HEK293 (cell line): ENCODE data around the gene PHF10.

Source experiments
- CTCF ChIA-PET: fragments of 350-600 bp; formaldehyde crosslinking; extraction: SDS; loops from one replicate; lab custom pipeline; 2021; ENCODE audit warnings: antibody characterized with exemption; lab: Yijun Ruan, JAX
- POLR2A ChIA-PET: fragments of 300-600 bp; formaldehyde crosslinking; extraction: SDS; loops from one replicate; lab custom pipeline; 2020; ENCODE audit warnings: antibody characterized with exemption, inconsistent platforms; lab: Yijun Ruan, JAX
- H3K27ac ChIP-seq: fragments of 200-500 bp; sonication (Bioruptor generic); 2 replicates; pipeline ENCODE4 v1.5.1; 2014; ENCODE audit warnings: low read depth, low read length, control low read depth, inconsistent platforms; ENCODE audit errors: extremely low read depth
- H3K36me3 ChIP-seq, 2 experiments: fragments of 200-500 bp in 1 of 2; sonication (Bioruptor generic) in 1 of 2; 1 replicate in 1 of 2; 2 replicates in 1 of 2; pipeline ENCODE4 v1.5.1; 2014 to 2017; ENCODE audit warnings: inconsistent platforms in 2 of 2, low read length in 2 of 2; ENCODE audit not compliant: control insufficient read depth in 2 of 2, insufficient read depth in 1 of 2
- H3K4me1 ChIP-seq: fragments of 200-500 bp; sonication (Bioruptor generic); 2 replicates; pipeline ENCODE4 v1.5.1; 2014; ENCODE audit warnings: mild to moderate bottlenecking, low read length, inconsistent platforms; ENCODE audit not compliant: control insufficient read depth, insufficient read depth
- H3K4me3 ChIP-seq: 2 replicates; pipeline ENCODE4 v1.5.1; 2011; ENCODE audit warnings: low read depth, mild to moderate bottlenecking, control low read depth, low read length, moderate library complexity
- H3K9me3 ChIP-seq: fragments of 200-500 bp; sonication (Bioruptor generic); 2 replicates; pipeline ENCODE4 v1.5.1; 2014; ENCODE audit warnings: low read depth, low read length, inconsistent platforms; ENCODE audit not compliant: control insufficient read depth, insufficient read depth
- EGR2 ChIP-seq: fragments of 450-650 bp; formaldehyde crosslinking; IDR thresholded peaks from 2 replicates; pipeline ENCODE4 v1.5.1; 2016; ENCODE audit warnings: low read depth, missing biosample characterization, missing genetic modification characterization
- GFI1B ChIP-seq: fragments of 450-650 bp; formaldehyde crosslinking; IDR thresholded peaks from 2 replicates; pipeline ENCODE4 v1.5.1; 2016; ENCODE audit warnings: missing biosample characterization, missing genetic modification characterization
- GLIS2 ChIP-seq: fragments of 450-650 bp; formaldehyde crosslinking; IDR thresholded peaks from 2 replicates; pipeline ENCODE4 v1.5.1; 2016; ENCODE audit warnings: missing biosample characterization, missing genetic modification characterization
- KLF10 ChIP-seq: fragments of 450-650 bp; IDR thresholded peaks from 2 replicates; pipeline ENCODE4 v1.5.1; 2018; ENCODE audit warnings: missing biosample characterization, mild to moderate bottlenecking, missing genetic modification characterization
- KLF16 ChIP-seq: fragments of 450-650 bp; formaldehyde crosslinking; IDR thresholded peaks from 2 replicates; pipeline ENCODE4 v1.5.1; 2017; ENCODE audit warnings: missing biosample characterization, missing genetic modification characterization
- KLF8 ChIP-seq: fragments of 450-650 bp; formaldehyde crosslinking; IDR thresholded peaks from 2 replicates; pipeline ENCODE4 v1.5.1; 2016; ENCODE audit warnings: missing biosample characterization, missing genetic modification characterization
- PBX3 ChIP-seq: sonication (generic); formaldehyde crosslinking; IDR thresholded peaks from 2 replicates; pipeline ENCODE4 v1.8.1; 2022; ENCODE audit warnings: mild to moderate bottlenecking, moderate library complexity, missing genetic modification reagents
- SCRT1 ChIP-seq: fragments of 450-650 bp; formaldehyde crosslinking; IDR thresholded peaks from 2 replicates; pipeline ENCODE4 v1.5.1; 2016; ENCODE audit warnings: missing biosample characterization, missing genetic modification characterization, borderline replicate concordance
- SCRT2 ChIP-seq: fragments of 450-650 bp; formaldehyde crosslinking; IDR thresholded peaks from 2 replicates; pipeline ENCODE4 v1.5.1; 2016; ENCODE audit warnings: missing biosample characterization, missing genetic modification characterization
- SP2 ChIP-seq: fragments of 450-650 bp; formaldehyde crosslinking; IDR thresholded peaks from 2 replicates; pipeline ENCODE4 v1.5.1; 2016; ENCODE audit warnings: missing biosample characterization, missing genetic modification characterization
- SP3 ChIP-seq: fragments of 450-650 bp; formaldehyde crosslinking; IDR thresholded peaks from 2 replicates; pipeline ENCODE4 v1.5.1; 2016; ENCODE audit warnings: missing biosample characterization, missing genetic modification characterization
- TCF7L2 ChIP-seq: IDR thresholded peaks from 2 replicates; pipeline ENCODE4 v1.6.1; 2011; ENCODE audit warnings: low read depth, mild to moderate bottlenecking, inconsistent platforms, low read length, moderate library complexity, borderline replicate concordance
- ZBTB20 ChIP-seq: fragments of 450-650 bp; formaldehyde crosslinking; IDR thresholded peaks from 2 replicates; pipeline ENCODE4 v1.5.1; 2016; ENCODE audit warnings: missing biosample characterization, missing genetic modification characterization
- ZBTB8A ChIP-seq: fragments of 450-650 bp; formaldehyde crosslinking; IDR thresholded peaks from 2 replicates; pipeline ENCODE4 v1.5.1; 2016; ENCODE audit warnings: missing biosample characterization, missing genetic modification characterization
- ZFHX2 ChIP-seq: fragments of 450-650 bp; formaldehyde crosslinking; conservative IDR thresholded peaks from 2 replicates; pipeline ENCODE4 v1.5.1; 2016; ENCODE audit warnings: missing biosample characterization, missing genetic modification characterization
- ZNF121 ChIP-seq: fragments of 450-650 bp; formaldehyde crosslinking; IDR thresholded peaks from 2 replicates; pipeline ENCODE4 v1.5.1; 2016; ENCODE audit warnings: missing biosample characterization, missing genetic modification characterization
- ZNF214 ChIP-seq: fragments of 450-650 bp; formaldehyde crosslinking; IDR thresholded peaks from 2 replicates; pipeline ENCODE4 v1.5.1; 2017; ENCODE audit warnings: missing biosample characterization, mild to moderate bottlenecking, missing genetic modification characterization, borderline replicate concordance
- ZNF239 ChIP-seq: fragments of 450-650 bp; formaldehyde crosslinking; IDR thresholded peaks from 2 replicates; pipeline ENCODE4 v1.5.1; 2016; ENCODE audit warnings: missing biosample characterization, missing genetic modification characterization
- ZNF24 ChIP-seq: fragments of 450-650 bp; formaldehyde crosslinking; IDR thresholded peaks from 2 replicates; pipeline ENCODE4 v1.5.1; 2016; ENCODE audit warnings: missing biosample characterization, missing genetic modification characterization
- ZNF335 ChIP-seq: fragments of 450-650 bp; formaldehyde crosslinking; conservative IDR thresholded peaks from 2 replicates; pipeline ENCODE4 v1.5.1; 2016; ENCODE audit warnings: missing biosample characterization, missing genetic modification characterization
- ZNF37A ChIP-seq: fragments of 450-650 bp; IDR thresholded peaks from 2 replicates; pipeline ENCODE4 v1.5.1; 2018; ENCODE audit warnings: missing biosample characterization, missing genetic modification characterization
- ZNF48 ChIP-seq: fragments of 450-650 bp; formaldehyde crosslinking; IDR thresholded peaks from 2 replicates; pipeline ENCODE4 v1.5.1; 2016; ENCODE audit warnings: missing biosample characterization, missing genetic modification characterization
- ZNF560 ChIP-seq: fragments of 450-650 bp; formaldehyde crosslinking; IDR thresholded peaks from 2 replicates; pipeline ENCODE4 v1.5.1; 2017; ENCODE audit warnings: missing biosample characterization, missing genetic modification characterization, borderline replicate concordance
- ZNF561 ChIP-seq: fragments of 450-650 bp; IDR thresholded peaks from 2 replicates; pipeline ENCODE4 v1.5.1; 2018; ENCODE audit warnings: missing biosample characterization, missing genetic modification characterization, borderline replicate concordance
- ZNF596 ChIP-seq: fragments of 450-650 bp; IDR thresholded peaks from 2 replicates; pipeline ENCODE4 v1.5.0; 2018; ENCODE audit warnings: missing biosample characterization, mild to moderate bottlenecking, missing genetic modification characterization, moderate library complexity
- ZNF623 ChIP-seq: fragments of 450-650 bp; formaldehyde crosslinking; IDR thresholded peaks from 2 replicates; pipeline ENCODE4 v1.5.1; 2016; ENCODE audit warnings: missing biosample characterization, missing genetic modification characterization
- ZNF660 ChIP-seq: fragments of 450-650 bp; IDR thresholded peaks from 2 replicates; pipeline ENCODE4 v1.5.1; 2018; ENCODE audit warnings: missing biosample characterization, mild to moderate bottlenecking, missing genetic modification characterization
- ZNF664 ChIP-seq: fragments of 450-650 bp; formaldehyde crosslinking; IDR thresholded peaks from 2 replicates; pipeline ENCODE4 v1.5.1; 2016; ENCODE audit warnings: missing biosample characterization, missing genetic modification characterization
- ZSCAN18 ChIP-seq: fragments of 450-650 bp; formaldehyde crosslinking; IDR thresholded peaks from 2 replicates; pipeline ENCODE4 v1.5.1; 2016; ENCODE audit warnings: missing biosample characterization, missing genetic modification characterization
- TF ChIP-seq, protein P1 (sequence below): fragments of 450-650 bp; formaldehyde crosslinking; optimal IDR thresholded peaks from 2 replicates; pipeline ENCODE3; 2016; ENCODE audit warnings: missing biosample characterization, mild to moderate bottlenecking, missing genetic modification characterization
- TF ChIP-seq, protein P2 (sequence below): fragments of 450-650 bp; formaldehyde crosslinking; IDR thresholded peaks from 2 replicates; pipeline ENCODE4 v1.5.1; 2016; ENCODE audit warnings: missing biosample characterization, missing genetic modification characterization

Gene PHF10

DNA sequence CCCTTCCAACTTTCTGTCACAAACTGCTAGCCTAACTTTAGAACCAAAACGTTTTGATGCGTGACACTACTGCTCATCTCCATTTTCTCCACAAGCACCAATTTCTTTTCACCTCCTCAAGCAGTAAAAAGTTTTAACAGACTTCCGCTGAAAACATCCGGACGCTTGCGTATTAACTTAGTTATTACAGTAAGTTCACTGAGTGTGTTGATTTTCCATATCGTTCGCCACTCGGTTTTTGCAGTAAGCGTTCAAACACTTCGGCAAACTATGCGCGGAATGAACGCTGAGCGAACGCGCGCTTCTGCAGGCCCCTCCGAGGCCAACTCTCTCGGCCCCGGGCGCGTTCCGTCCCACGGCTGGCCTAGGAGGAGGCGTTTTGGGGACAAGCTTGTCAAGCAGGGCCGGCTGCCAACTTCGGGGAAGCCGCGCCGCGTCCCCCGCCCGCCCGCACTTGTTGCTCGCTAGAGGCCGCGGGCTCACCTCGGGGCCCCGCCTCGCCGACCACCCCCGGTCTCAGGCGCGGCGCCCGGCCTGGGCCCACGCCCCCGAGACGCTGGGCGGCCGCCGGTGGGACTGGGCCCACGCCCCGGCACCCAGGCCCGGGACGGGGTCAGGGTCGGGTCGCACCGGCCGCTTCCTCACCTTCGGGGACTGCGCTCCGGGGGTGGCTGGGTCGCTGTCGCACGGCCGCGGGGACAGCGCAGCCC lies 945 bp downstream of the PHF10 start:
- peaks cover 2 to 4% of the 10 kb centered on the region in 2 experiments for H3K36me3 ChIP-seq
- ChIA-PET CTCF (interaction anchor here (1.5 to 2.6 kb wide), 2 partner anchors 14 to 25 kb away, joined by 5 to 21 read pairs; no protein-coding TSS in a partner anchor), POLR2A (interaction anchor here (2.3 to 3.2 kb wide), 3 partner anchors 18 to 27 kb away, joined by 8 to 33 read pairs (median 21); partner anchors contain the start of genes C6orf120, DYNLT2, ERMARD and WDR27)
- H3K4me3 ChIP-seq, result peak overlapping the region; percentile 89
- H3K9me3 ChIP-seq, result no peaks in the 10 kb centered on the region
- H3K4me1 ChIP-seq, result 0 out of 2 replicates have a peak, but pooled peaks cover 4% of the 10 kb centered on the region
- H3K27ac ChIP-seq, result peak overlapping the region; percentile 90
- TF ChIP-seq ZBTB20 (tag by site-specific recombination) (peak; percentile 68; the same call in 1 of the 2 replicates), ZBTB8A (tag by site-specific recombination) (peak; percentile 75), KLF8 (peak; percentile 48; the same call in 1 of the 2 replicates), SP2 (tag by site-specific recombination) (peak; percentile 42), TCF7L2 (no peak), PBX3 (CRISPR knock-in tag) (peak; percentile 37; the same call in 1 of the 2 replicates), ZNF335 (peak; percentile 79), SCRT1 (peak; percentile 46; the same call in 1 of the 2 replicates), EGR2 (peak; percentile 78), GFI1B (tag by site-specific recombination) (no peak), ZSCAN18 (tag by site-specific recombination) (no peak), ZNF48 (tag by site-specific recombination) (no peak), ZNF239 (no peak), ZNF121 (tag by site-specific recombination) (no peak), ZNF24 (tag by site-specific recombination) (no peak), ZNF37A (tag by site-specific recombination) (no peak), ZNF560 (no peak), ZNF214 (tag by site-specific recombination) (no peak), GLIS2 (tag by site-specific recombination) (peak; percentile 54; the same call in 1 of the 2 replicates), ZFHX2 (tag by site-specific recombination) (peak; percentile 82), KLF16 (tag by site-specific recombination) (0 out of 2 replicates have a peak, but pooled peaks have one; percentile 31), ZNF664 (peak; percentile 64; the same call in 1 of the 2 replicates), SCRT2 (tag by site-specific recombination) (peak; percentile 93), ZNF623 (tag by site-specific recombination) (no peak), ZNF596 (peak; percentile 15; the same call in 1 of the 2 replicates), ZNF660 (0 out of 2 replicates have a peak, but pooled peaks have one; percentile 41), KLF10 (tag by site-specific recombination) (peak; percentile 59; the same call in 1 of the 2 replicates), SP3 (tag by site-specific recombination) (peak; percentile 33; the same call in 1 of the 2 replicates), ZNF561 (peak; percentile 25; the same call in 1 of the 2 replicates)
- TF ChIP-seq, protein P1, sequence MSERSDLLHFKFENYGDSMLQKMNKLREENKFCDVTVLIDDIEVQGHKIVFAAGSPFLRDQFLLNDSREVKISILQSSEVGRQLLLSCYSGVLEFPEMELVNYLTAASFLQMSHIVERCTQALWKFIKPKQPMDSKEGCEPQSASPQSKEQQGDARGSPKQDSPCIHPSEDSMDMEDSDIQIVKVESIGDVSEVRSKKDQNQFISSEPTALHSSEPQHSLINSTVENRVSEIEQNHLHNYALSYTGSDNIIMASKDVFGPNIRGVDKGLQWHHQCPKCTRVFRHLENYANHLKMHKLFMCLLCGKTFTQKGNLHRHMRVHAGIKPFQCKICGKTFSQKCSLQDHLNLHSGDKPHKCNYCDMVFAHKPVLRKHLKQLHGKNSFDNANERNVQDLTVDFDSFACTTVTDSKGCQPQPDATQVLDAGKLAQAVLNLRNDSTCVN (tag by site-specific recombination), result peak; percentile 88
- TF ChIP-seq, protein P2, sequence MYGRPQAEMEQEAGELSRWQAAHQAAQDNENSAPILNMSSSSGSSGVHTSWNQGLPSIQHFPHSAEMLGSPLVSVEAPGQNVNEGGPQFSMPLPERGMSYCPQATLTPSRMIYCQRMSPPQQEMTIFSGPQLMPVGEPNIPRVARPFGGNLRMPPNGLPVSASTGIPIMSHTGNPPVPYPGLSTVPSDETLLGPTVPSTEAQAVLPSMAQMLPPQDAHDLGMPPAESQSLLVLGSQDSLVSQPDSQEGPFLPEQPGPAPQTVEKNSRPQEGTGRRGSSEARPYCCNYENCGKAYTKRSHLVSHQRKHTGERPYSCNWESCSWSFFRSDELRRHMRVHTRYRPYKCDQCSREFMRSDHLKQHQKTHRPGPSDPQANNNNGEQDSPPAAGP (tag by site-specific recombination), result 0 out of 2 replicates have a peak, but pooled peaks have one; percentile 17
